Activated B cell treated with CpG ODN at 0.5 μM for 24 hours (primary cell): ENCODE measurements around the gene ADGRG4. TPM values are rescaled to one million over a fixed set of nuclear protein-coding genes. Genes with fewer than 3 reads are reported as not detected.

Source experiments
- ATAC-seq: fragments of 200-7000 bp; cut with Tn5 transposase; one replicate; pipeline ENCODE4 v1.10.0; 2021; ENCODE audit warnings: low read depth, mild to moderate bottlenecking, moderate library complexity
- CTCF ChIA-PET: fragments of 350-600 bp; sonication (Branson Sonifier 250); formaldehyde crosslinking; loops from one replicate; lab custom pipeline; 2021; ENCODE audit warnings: antibody characterized with exemption; lab: Charles Lee
- POLR2A ChIA-PET: fragments of 350-600 bp; sonication (Branson Sonifier 250); formaldehyde crosslinking; loops from one replicate; lab custom pipeline; 2021; ENCODE audit warnings: antibody characterized with exemption; lab: Charles Lee
- DNase-seq: peaks from one replicate; pipeline ENCODE4 v3.0.0; 2022
- H3K27ac Mint-ChIP-seq: one replicate; pipeline ENCODE4 v1.8.0; 2020; ENCODE audit warnings: mixed read lengths
- H3K27me3 Mint-ChIP-seq: one replicate; pipeline ENCODE4 v1.8.0; 2021; ENCODE audit warnings: mixed read lengths
- H3K36me3 Mint-ChIP-seq: one replicate; pipeline ENCODE4 v1.8.0; 2021; ENCODE audit warnings: low read depth, mixed read lengths
- H3K4me1 Mint-ChIP-seq: one replicate; pipeline ENCODE4 v1.8.0; 2021; ENCODE audit warnings: mixed read lengths
- H3K4me3 Mint-ChIP-seq: one replicate; pipeline ENCODE4 v1.8.0; 2020; ENCODE audit warnings: mild to moderate bottlenecking, mixed read lengths
- H3K9me3 Mint-ChIP-seq: one replicate; pipeline ENCODE4 v1.8.0; 2020; ENCODE audit warnings: mixed read lengths
- intact Hi-C: fragments of 100-400 bp; cut with micrococcal nuclease; formaldehyde crosslinking; loops from one replicate; pipeline ENCODE4 v1.15.1; 2024
- total RNA-seq: library from RNA; stranded (reverse); gene quantifications from 2 replicates; pipeline ENCODE4 v1.2.3, GENCODE V29; 2022
- TF ChIP-seq, protein P1 (sequence below): fragments of 200-600 bp; IDR thresholded peaks from one replicate; pipeline ENCODE4 v1.8.0; 2022; ENCODE audit warnings: antibody characterized with exemption, mild to moderate bottlenecking

The ADGRG4 gene
- total RNA-seq, 1 donor from 2014 or later, result not detected

DNA sequence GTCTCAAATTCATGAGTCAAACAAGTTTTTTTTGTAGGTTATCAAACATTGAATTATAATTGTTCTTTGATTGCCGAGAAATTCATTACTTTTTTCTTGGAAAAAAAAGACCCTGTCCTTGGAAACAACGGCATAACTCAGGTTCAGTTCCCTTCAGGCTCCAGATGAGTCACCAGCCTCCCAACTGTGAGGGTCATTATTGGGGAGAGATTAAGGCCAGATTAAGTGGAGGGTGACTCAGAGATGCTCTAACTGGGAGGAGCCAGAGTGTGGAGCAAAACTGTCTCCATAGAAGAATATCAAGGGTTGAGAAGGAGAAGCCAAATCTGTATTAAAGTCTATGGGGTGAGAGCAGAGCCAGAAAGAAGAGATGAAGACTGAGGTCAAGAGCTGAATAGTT, 9.6 kb downstream of the ADGRG4 start:
- H3K27ac Mint-ChIP-seq, result no peak overlapping the region
- H3K4me3 Mint-ChIP-seq, result no peak overlapping the region
- no peaks in the 10 kb centered on the region for H3K36me3 Mint-ChIP-seq
- intact Hi-C loops, result no loop called here
- H3K27me3 Mint-ChIP-seq, result peaks cover 2% of the 10 kb centered on the region
- TF ChIP-seq, protein P1, sequence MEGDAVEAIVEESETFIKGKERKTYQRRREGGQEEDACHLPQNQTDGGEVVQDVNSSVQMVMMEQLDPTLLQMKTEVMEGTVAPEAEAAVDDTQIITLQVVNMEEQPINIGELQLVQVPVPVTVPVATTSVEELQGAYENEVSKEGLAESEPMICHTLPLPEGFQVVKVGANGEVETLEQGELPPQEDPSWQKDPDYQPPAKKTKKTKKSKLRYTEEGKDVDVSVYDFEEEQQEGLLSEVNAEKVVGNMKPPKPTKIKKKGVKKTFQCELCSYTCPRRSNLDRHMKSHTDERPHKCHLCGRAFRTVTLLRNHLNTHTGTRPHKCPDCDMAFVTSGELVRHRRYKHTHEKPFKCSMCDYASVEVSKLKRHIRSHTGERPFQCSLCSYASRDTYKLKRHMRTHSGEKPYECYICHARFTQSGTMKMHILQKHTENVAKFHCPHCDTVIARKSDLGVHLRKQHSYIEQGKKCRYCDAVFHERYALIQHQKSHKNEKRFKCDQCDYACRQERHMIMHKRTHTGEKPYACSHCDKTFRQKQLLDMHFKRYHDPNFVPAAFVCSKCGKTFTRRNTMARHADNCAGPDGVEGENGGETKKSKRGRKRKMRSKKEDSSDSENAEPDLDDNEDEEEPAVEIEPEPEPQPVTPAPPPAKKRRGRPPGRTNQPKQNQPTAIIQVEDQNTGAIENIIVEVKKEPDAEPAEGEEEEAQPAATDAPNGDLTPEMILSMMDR, result no peak
- POLR2A ChIA-PET, result no interaction called here
- CTCF ChIA-PET, result no interaction called here
- ATAC-seq (no peak), DNase-seq (no peak)
- H3K4me1 Mint-ChIP-seq, result no peaks in the 10 kb centered on the region
- no peaks in the 10 kb centered on the region for H3K9me3 Mint-ChIP-seq

DNA sequence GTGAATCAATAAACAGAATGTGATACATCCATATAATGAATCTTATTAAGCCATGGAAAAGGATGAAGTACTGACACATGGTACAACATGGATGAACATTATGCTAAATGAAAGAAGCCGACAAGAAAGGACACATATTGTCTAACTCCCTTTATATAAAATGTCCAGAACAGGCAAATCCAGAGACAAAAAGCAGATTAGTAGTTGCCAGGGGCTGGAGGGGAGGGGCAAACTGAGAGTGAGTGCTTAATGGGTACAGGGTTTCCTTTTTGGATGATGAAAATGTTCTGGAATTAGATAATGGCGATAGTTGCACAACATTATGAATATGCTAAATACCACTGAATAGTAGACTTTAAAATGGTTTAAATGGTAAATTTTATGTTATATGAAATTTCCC, 17.4 kb downstream of the ADGRG4 start:
- TF ChIP-seq, protein P1, result no peak
- intact Hi-C loops, result no loop called here
- no peak overlapping the region for H3K27ac Mint-ChIP-seq
- ATAC-seq (no peak), DNase-seq (no peak)
- no peaks in the 10 kb centered on the region for H3K36me3 Mint-ChIP-seq
- H3K4me3 Mint-ChIP-seq, result no peak overlapping the region
- no peaks in the 10 kb centered on the region for H3K4me1 Mint-ChIP-seq
- ChIA-PET CTCF (no interaction called here), POLR2A (no interaction called here)
- no peaks in the 10 kb centered on the region for H3K9me3 Mint-ChIP-seq
- H3K27me3 Mint-ChIP-seq, result no peaks in the 10 kb centered on the region

DNA sequence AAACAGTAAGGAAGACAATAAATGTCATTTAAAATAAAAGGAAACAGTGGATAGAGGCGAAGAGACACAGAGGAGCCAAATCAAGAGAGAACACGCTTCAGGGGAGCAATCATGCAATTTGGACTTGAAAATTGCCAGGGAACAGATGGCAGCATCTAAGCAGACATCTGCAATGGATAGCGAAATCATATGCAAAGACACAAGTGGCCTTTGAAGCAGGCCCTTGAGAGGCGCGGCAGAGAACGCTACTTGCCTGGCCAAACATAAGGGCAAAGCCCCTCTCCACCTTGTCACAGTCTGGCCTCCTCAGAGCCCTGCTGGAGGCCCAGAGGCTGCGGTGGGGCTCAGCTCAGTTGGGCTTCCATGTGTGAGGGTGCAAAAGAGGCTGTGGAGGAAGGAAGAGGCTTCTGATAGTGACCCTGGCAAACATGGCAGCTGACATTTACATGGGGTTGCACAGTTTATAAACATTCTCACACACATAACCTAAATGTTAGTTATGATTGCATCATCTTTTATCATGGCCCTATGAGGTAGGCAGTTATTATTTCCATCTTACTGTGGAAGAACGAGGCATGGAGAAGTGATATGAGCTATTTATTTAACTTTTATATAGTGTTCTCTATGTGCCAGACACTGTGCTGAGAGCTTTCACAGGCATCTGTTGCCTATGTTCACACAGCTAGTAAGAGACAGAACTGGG, 18.3 kb downstream of the ADGRG4 start:
- Mint-ChIP-seq H3K4me3 (no peak overlapping the region), H3K27me3 (no peaks in the 10 kb centered on the region), H3K9me3 (no peaks in the 10 kb centered on the region), H3K27ac (no peak overlapping the region), H3K36me3 (no peaks in the 10 kb centered on the region), H3K4me1 (no peaks in the 10 kb centered on the region)
- CTCF ChIA-PET, result no interaction called here
- TF ChIP-seq, protein P1, result no peak
- intact Hi-C loops, result no loop called here
- DNase-seq (no peak), ATAC-seq (no peak)
- POLR2A ChIA-PET, result no interaction called here

DNA sequence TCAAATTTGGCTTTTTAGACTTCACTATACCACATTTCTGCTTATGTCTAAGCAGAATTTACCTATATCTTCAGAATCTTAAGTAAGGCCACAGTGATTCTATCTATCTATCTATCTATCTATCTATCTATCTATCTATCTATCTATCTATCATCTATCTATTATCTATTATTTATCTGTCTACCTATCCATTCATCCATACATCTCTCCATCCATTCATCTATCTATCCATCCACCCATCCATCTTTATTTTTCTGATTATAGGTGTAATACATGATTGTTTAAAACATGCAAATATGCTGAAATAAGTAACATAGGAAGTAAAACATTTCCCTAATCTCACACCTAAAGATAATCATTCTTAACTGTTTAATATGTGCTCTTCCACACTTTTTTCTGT, 18.8 kb downstream of the ADGRG4 start:
- Mint-ChIP-seq H3K27ac (no peak overlapping the region), H3K27me3 (no peaks in the 10 kb centered on the region)
- CTCF ChIA-PET, result no interaction called here

DNA sequence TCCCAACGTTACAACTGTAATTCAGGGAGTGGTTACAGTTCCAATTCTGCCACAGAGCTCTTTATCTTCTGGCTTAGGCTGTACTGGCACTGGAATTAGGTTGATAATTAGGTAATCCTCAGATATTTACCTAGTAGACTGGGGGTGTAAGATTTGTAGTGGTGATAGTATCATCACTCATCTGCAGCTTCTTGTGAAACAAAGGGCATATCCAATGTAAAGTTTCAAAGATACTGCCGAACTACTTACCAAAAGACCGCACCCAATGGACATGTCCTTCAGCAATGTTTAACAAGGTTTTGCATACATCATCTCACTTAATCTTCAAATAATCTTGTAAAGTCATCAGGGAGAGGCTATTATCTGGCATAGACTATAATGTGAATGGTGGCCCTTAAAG, 20.8 kb downstream of the ADGRG4 start:
- TF ChIP-seq, protein P1, result no peak
- H3K4me3 Mint-ChIP-seq, result no peak overlapping the region
- no peaks in the 10 kb centered on the region for H3K4me1 Mint-ChIP-seq
- no peaks in the 10 kb centered on the region for H3K9me3 Mint-ChIP-seq
- H3K36me3 Mint-ChIP-seq, result no peaks in the 10 kb centered on the region
- H3K27ac Mint-ChIP-seq, result no peak overlapping the region
- intact Hi-C loops, result no loop called here
- POLR2A ChIA-PET, result no interaction called here
- H3K27me3 Mint-ChIP-seq, result no peaks in the 10 kb centered on the region
- CTCF ChIA-PET, result no interaction called here
- no peak for DNase-seq
- ATAC-seq, result no peak

More for the DNA sequence above, 18.8 kb downstream of the ADGRG4 start:
- Mint-ChIP-seq H3K9me3 (no peaks in the 10 kb centered on the region), H3K4me1 (no peaks in the 10 kb centered on the region), H3K36me3 (no peaks in the 10 kb centered on the region), H3K4me3 (no peak overlapping the region)
- POLR2A ChIA-PET, result no interaction called here
- ATAC-seq, result no peak
- intact Hi-C loops, result no loop called here
- TF ChIP-seq, protein P1, result no peak
- DNase-seq, result no peak
